ENCODE results near the gene ZFC3H1.

Gene ZFC3H1
- long read RNA-seq, transcript ZFC3H1-206 (2 exons, 1,771 nt): major isoform, 40 of 90 reads
- long read RNA-seq, partial matches to known transcripts: 48 of 90 reads
- long read RNA-seq, other reads (novel, unspliced or antisense): 2 of 90 reads

GRCh38 chr12:71663561-71664410, at the start of gene ZFC3H1, which contains the start of gene THAP2:
TSS of gene ZFC3H1 (minus strand) at chr12:71663848. CDS start at chr12:71663610, 238 bp downstream.
TSS of gene THAP2 (plus strand) at chr12:71664301. CDS start at chr12:71664510, 209 bp downstream.
- H3K27ac ChIP-seq (replicated peaks): peak within 1 kb of the TSS; percentile 94
- TF ChIP-seq SPI1 (IDR thresholded peaks at IDR 0.05; ENCODE audit: borderline replicate concordance, low read depth) (peak; percentile 71; the same call in 1 of the 2 replicates), CTCF (IDR thresholded peaks at IDR 0.05; ENCODE audit: insufficient read depth, low read length) (no peak), GABPA (IDR thresholded peaks at IDR 0.05; ENCODE audit: low read depth) (peak; percentile 94), REST (IDR thresholded peaks at IDR 0.05; ENCODE audit: insufficient replicate concordance, low read depth) (peak; percentile 55), POLR2AphosphoS5 (IDR thresholded peaks at IDR 0.05; ENCODE audit: low read depth) (peak; percentile 85)
- H3K4me3 ChIP-seq (replicated peaks; ENCODE audit: insufficient read depth, low read length): peak within 1 kb of the TSS; percentile 92
- peak; percentile 95 to 97 for DNase-seq (ENCODE audit: low read depth in 1 of 2, low spot score in 1 of 2)
- no peaks in the 10 kb centered on the region for H3K27me3 ChIP-seq (ENCODE audit: insufficient read depth, poor library complexity, severe bottlenecking)

GRCh38 chr12:71710276-71711125, 46.9 kb upstream of the ZFC3H1 start:
- no peak overlapping the region for H3K4me3 ChIP-seq (replicated peaks; ENCODE audit: insufficient read depth, low read length)
- TF ChIP-seq SPI1 (IDR thresholded peaks at IDR 0.05; ENCODE audit: borderline replicate concordance, low read depth) (no peak), POLR2AphosphoS5 (IDR thresholded peaks at IDR 0.05; ENCODE audit: low read depth) (no peak), GABPA (IDR thresholded peaks at IDR 0.05; ENCODE audit: low read depth) (no peak), CTCF (IDR thresholded peaks at IDR 0.05; ENCODE audit: insufficient read depth, low read length) (no peak), REST (IDR thresholded peaks at IDR 0.05; ENCODE audit: insufficient replicate concordance, low read depth) (no peak)
- H3K27ac ChIP-seq (replicated peaks): no peak overlapping the region
- DNase-seq (ENCODE audit: low read depth in 1 of 2, low spot score in 1 of 2): no peak
- no peaks in the 10 kb centered on the region for H3K27me3 ChIP-seq (ENCODE audit: insufficient read depth, poor library complexity, severe bottlenecking)

- H3K4me3 ChIP-seq (replicated peaks; ENCODE audit: insufficient read depth, low read length): no peak overlapping the region
- TF ChIP-seq SPI1 (IDR thresholded peaks at IDR 0.05; ENCODE audit: borderline replicate concordance, low read depth): no peak
- no peak for TF ChIP-seq CTCF (IDR thresholded peaks at IDR 0.05; ENCODE audit: insufficient read depth, low read length)
- TF ChIP-seq GABPA (IDR thresholded peaks at IDR 0.05; ENCODE audit: low read depth): no peak
- TF ChIP-seq POLR2AphosphoS5 (IDR thresholded peaks at IDR 0.05; ENCODE audit: low read depth): no peak
- no peak for TF ChIP-seq REST (IDR thresholded peaks at IDR 0.05; ENCODE audit: insufficient replicate concordance, low read depth)
Measured at GRCh38 chr12:71708658-71709057, 45.0 kb upstream of the ZFC3H1 start.

More at GRCh38 chr12:71708658-71709057, 45.0 kb upstream of the ZFC3H1 start:
- DNase-seq (ENCODE audit: low read depth in 1 of 2, low spot score in 1 of 2): no peak
- H3K27ac ChIP-seq (replicated peaks): no peak overlapping the region
- no peaks in the 10 kb centered on the region for H3K27me3 ChIP-seq (ENCODE audit: insufficient read depth, poor library complexity, severe bottlenecking)

All from HL-60 (cell line).